Mesenchymal stem cell (in vitro differentiated cells and primary cell): ENCODE measurements around the gene CHPF2.

Source experiments
- DNase-seq: peaks from one replicate; pipeline ENCODE4 v3.0.0-alpha.2; 2013
- H2AFZ ChIP-seq: one replicate; pipeline ENCODE4 v1.6.1; 2013; ENCODE audit warnings: low read depth, mild to moderate bottlenecking, control low read depth, inconsistent platforms, low read length, moderate library complexity
- H2AK5ac ChIP-seq: 2 replicates; pipeline ENCODE4 v1.6.1; 2013; ENCODE audit warnings: low read length, moderate library complexity, mild to moderate bottlenecking, inconsistent platforms; ENCODE audit not compliant: severe bottlenecking
- H2BK120ac ChIP-seq: one replicate; pipeline ENCODE4 v1.6.1; 2013; ENCODE audit warnings: low read depth, mild to moderate bottlenecking, inconsistent platforms, low read length, moderate library complexity
- H2BK12ac ChIP-seq, 2 experiments: one replicate each; pipeline ENCODE4 v1.6.1; 2013; ENCODE audit warnings: inconsistent platforms in 2 of 2, low read length in 2 of 2, mild to moderate bottlenecking in 2 of 2, moderate library complexity in 2 of 2, control low read depth in 1 of 2
- H2BK15ac ChIP-seq: one replicate; pipeline ENCODE4 v1.6.1; 2013; ENCODE audit warnings: mild to moderate bottlenecking, low read depth, inconsistent platforms; ENCODE audit not compliant: poor library complexity, severe bottlenecking
- H2BK5ac ChIP-seq: 2 replicates; pipeline ENCODE4 v1.6.1; 2013; ENCODE audit warnings: low read depth, mild to moderate bottlenecking, low read length, control low read depth, inconsistent platforms; ENCODE audit not compliant: poor library complexity, severe bottlenecking
- H3K14ac ChIP-seq, 2 experiments: one replicate each; pipeline ENCODE4 v1.6.1; 2013; ENCODE audit warnings: inconsistent platforms in 2 of 2, low read length in 2 of 2, control low read depth in 1 of 2, mild to moderate bottlenecking in 1 of 2, moderate library complexity in 1 of 2
- H3K18ac ChIP-seq, 2 experiments: one replicate each; pipeline ENCODE4 v1.6.1; 2013; ENCODE audit warnings: inconsistent platforms in 2 of 2, low read length in 2 of 2, control low read depth in 1 of 2, low read depth in 1 of 2, mild to moderate bottlenecking in 1 of 2
- H3K23ac ChIP-seq, 2 experiments: one replicate each; pipeline ENCODE4 v1.6.1; 2013; ENCODE audit warnings: inconsistent platforms in 2 of 2, low read length in 2 of 2, mild to moderate bottlenecking in 2 of 2, moderate library complexity in 2 of 2, control low read depth in 1 of 2
- H3K27ac ChIP-seq: 2 replicates; pipeline ENCODE4 v1.5.1; 2013; ENCODE audit warnings: mild to moderate bottlenecking, moderate library complexity, low read length, control low read depth, inconsistent platforms; ENCODE audit not compliant: poor library complexity, severe bottlenecking
- H3K27me3 ChIP-seq, 2 experiments: 2 replicates each; pipeline versions ENCODE4 v1.6.1 to v1.7.0; 2013; ENCODE audit warnings: low read length in 2 of 2, mild to moderate bottlenecking in 2 of 2, moderate library complexity in 2 of 2, control low read depth in 1 of 2, inconsistent platforms in 1 of 2; ENCODE audit not compliant: control insufficient read depth in 1 of 2, insufficient read depth in 1 of 2
- H3K36me3 ChIP-seq, 2 experiments: 2 replicates each; pipeline versions ENCODE4 v1.6.1 to v1.7.0; 2013; ENCODE audit warnings: low read length in 2 of 2, control low read depth in 1 of 2, inconsistent platforms in 1 of 2, low read depth in 1 of 2, mild to moderate bottlenecking in 1 of 2; ENCODE audit not compliant: insufficient read depth in 2 of 2, control insufficient read depth in 1 of 2
- H3K4ac ChIP-seq, 2 experiments: one replicate each; pipeline ENCODE4 v1.6.1; 2013; ENCODE audit warnings: inconsistent platforms in 2 of 2, low read length in 2 of 2, mild to moderate bottlenecking in 2 of 2, moderate library complexity in 2 of 2, control low read depth in 1 of 2, low read depth in 1 of 2
- H3K4me1 ChIP-seq: 2 replicates; pipeline ENCODE4 v1.6.1; 2013; ENCODE audit warnings: low read depth, low read length, control low read depth; ENCODE audit not compliant: control insufficient read depth, insufficient read depth
- H3K4me2 ChIP-seq: 2 replicates; pipeline ENCODE4 v1.6.1; 2013; ENCODE audit warnings: low read length, mild to moderate bottlenecking, inconsistent platforms; ENCODE audit not compliant: poor library complexity, severe bottlenecking
- H3K4me3 ChIP-seq, 2 experiments: 2 replicates each; pipeline versions ENCODE4 v1.5.1 to v1.7.0; 2013; ENCODE audit warnings: low read length in 2 of 2, mild to moderate bottlenecking in 2 of 2, control low read depth in 1 of 2, low read depth in 1 of 2; ENCODE audit not compliant: insufficient read depth in 1 of 2
- H3K79me1 ChIP-seq: replicated peaks from 2 replicates; pipeline ENCODE4 v1.6.1; 2013; ENCODE audit warnings: mild to moderate bottlenecking, control low read depth, low read length, inconsistent platforms; ENCODE audit not compliant: poor library complexity, severe bottlenecking
- H3K9ac ChIP-seq: 2 replicates; pipeline ENCODE4 v1.7.0; 2013; ENCODE audit warnings: mild to moderate bottlenecking, low read length, moderate library complexity
- H3K9me3 ChIP-seq: 2 replicates; pipeline ENCODE4 v1.7.0; 2013; ENCODE audit warnings: mild to moderate bottlenecking, low read length; ENCODE audit not compliant: control insufficient read depth
- H4K8ac ChIP-seq: one replicate; pipeline ENCODE4 v1.6.1; 2013; ENCODE audit warnings: inconsistent platforms, mild to moderate bottlenecking, low read length, moderate library complexity
- H4K91ac ChIP-seq: one replicate; pipeline ENCODE4 v1.6.1; 2013; ENCODE audit warnings: mild to moderate bottlenecking, low read length, inconsistent platforms
- WGBS: methylation state at CpG from one replicate; pipeline ENCODE4 v1.1.7; 2013; ENCODE audit warnings: mixed read lengths; 5-methylcytosine and 5-hydroxymethylcytosine counted together

Gene CHPF2

GRCh38 chr7:151238924-151239836 lies 6.9 kb downstream of the CHPF2 start:
- Histone ChIP-seq H3K18ac (no peak overlapping the region), H2AFZ (no peak overlapping the region), H3K4me2 (no peak overlapping the region)

GRCh38 chr7:151239837-151240459 lies 7.7 kb downstream of the CHPF2 start:
- Histone ChIP-seq H4K8ac (no peak overlapping the region), H2BK120ac (no peak overlapping the region), H3K9me3 (no peaks in the 10 kb centered on the region), H3K4me1 (peaks cover 18% of the 10 kb centered on the region), H2BK12ac (no peak overlapping the region), H3K27ac (no peak overlapping the region), H3K9ac (no peak overlapping the region), H2BK15ac (no peak overlapping the region), H3K18ac (no peak overlapping the region), H3K79me1 (peaks cover 30% of the 10 kb centered on the region), H2BK5ac (no peak overlapping the region), H3K23ac (no peak overlapping the region), H2AK5ac (no peak overlapping the region), H3K4ac (no peak overlapping the region), H3K4me2 (no peak overlapping the region), H4K91ac (no peak overlapping the region), H3K27me3 (no peaks in the 10 kb centered on the region), H3K14ac (no peak overlapping the region), H2AFZ (no peak overlapping the region), H3K36me3 (peaks cover 73 to 81% of the 10 kb centered on the region in 2 experiments), H3K4me3 (no peak overlapping the region)
- 89% methylated on average over 11 of the region's 11 CpGs for WGBS
- no peak for DNase-seq

More at GRCh38 chr7:151238924-151239836, 6.9 kb downstream of the CHPF2 start:
- Histone ChIP-seq H3K4me3 (no peak overlapping the region), H3K4ac (no peak overlapping the region), H3K23ac (no peak overlapping the region), H2AK5ac (no peak overlapping the region), H3K4me1 (peaks cover 16% of the 10 kb centered on the region), H3K9me3 (no peaks in the 10 kb centered on the region), H3K9ac (no peak overlapping the region), H3K79me1 (peaks cover 26% of the 10 kb centered on the region), H3K14ac (no peak overlapping the region), H2BK15ac (no peak overlapping the region), H2BK5ac (no peak overlapping the region), H3K27me3 (no peaks in the 10 kb centered on the region), H2BK12ac (no peak overlapping the region), H2BK120ac (no peak overlapping the region), H4K8ac (no peak overlapping the region), H3K27ac (no peak overlapping the region), H3K36me3 (peaks cover 79 to 87% of the 10 kb centered on the region in 2 experiments), H4K91ac (no peak overlapping the region)
- no peak for DNase-seq
- 94% methylated on average over 25 of the region's 25 CpGs for WGBS

- Histone ChIP-seq H2AFZ (no peak overlapping the region), H2AK5ac (no peak overlapping the region), H4K91ac (no peak overlapping the region), H3K4me3 (no peak overlapping the region), H2BK12ac (no peak overlapping the region), H3K4me2 (no peak overlapping the region), H4K8ac (no peak overlapping the region), H3K14ac (no peak overlapping the region), H3K9ac (no peak overlapping the region), H3K9me3 (no peaks in the 10 kb centered on the region), H3K27ac (no peak overlapping the region), H3K27me3 (no peaks in the 10 kb centered on the region), H3K18ac (no peak overlapping the region), H2BK5ac (no peak overlapping the region), H3K4me1 (peaks cover 17% of the 10 kb centered on the region), H2BK15ac (no peak overlapping the region), H3K23ac (no peak overlapping the region), H2BK120ac (no peak overlapping the region), H3K79me1 (peaks cover 33% of the 10 kb centered on the region), H3K36me3 (peaks cover 67 to 75% of the 10 kb centered on the region in 2 experiments), H3K4ac (no peak overlapping the region)
- no peak for DNase-seq
- WGBS, result 81% methylated on average over 3 of the region's 4 CpGs
Measured at GRCh38 chr7:151240536-151240935, 8.3 kb downstream of the CHPF2 start.
